Common myeloid progenitor, CD34-positive (primary cell): ENCODE results near the gene CDK14.

ENCODE experiments used
- CTCF ChIA-PET: fragments of 350-600 bp; sonication (Branson Sonifier 250); formaldehyde crosslinking; loops from one replicate; lab custom pipeline; 2021; ENCODE audit warnings: antibody characterized with exemption; lab: Charles Lee
- POLR2A ChIA-PET: fragments of 350-600 bp; sonication (Branson Sonifier 250); formaldehyde crosslinking; loops from one replicate; lab custom pipeline; 2021; ENCODE audit warnings: antibody characterized with exemption; lab: Charles Lee
- DNase-seq, 3 donors: peaks; one replicate each; pipeline versions ENCODE4 v3.0.0 to v3.0.0-alpha.2; 2013
- H3K27ac ChIP-seq, 2 experiments: 1 replicate in 1 of 2; 2 replicates in 1 of 2; pipeline ENCODE4 v1.7.0; 2013; ENCODE audit warnings: inconsistent platforms in 2 of 2, low read length in 2 of 2, mild to moderate bottlenecking in 2 of 2, low read depth in 1 of 2, moderate library complexity in 1 of 2; ENCODE audit not compliant: severe bottlenecking in 2 of 2, insufficient read depth in 1 of 2, poor library complexity in 1 of 2
- H3K27me3 ChIP-seq, 5 experiments: replicated peaks in 2 of 5; 1 replicate in 3 of 5; 2 replicates in 2 of 5; pipeline versions ENCODE4 v1.6.1 to v1.7.0; 2013; ENCODE audit warnings: low read length in 4 of 5, mild to moderate bottlenecking in 2 of 5, moderate library complexity in 2 of 5, inconsistent platforms in 1 of 5; ENCODE audit not compliant: insufficient read depth in 5 of 5, control insufficient read depth in 4 of 5
- H3K36me3 ChIP-seq, 4 experiments: 1 replicate in 2 of 4; 2 replicates in 2 of 4; pipeline versions ENCODE4 v1.6.1 to v1.7.0; 2013; ENCODE audit warnings: low read length in 3 of 4, control low read depth in 1 of 4, mild to moderate bottlenecking in 1 of 4; ENCODE audit not compliant: control insufficient read depth in 4 of 4, insufficient read depth in 4 of 4
- H3K4me1 ChIP-seq, 4 experiments: 1 replicate in 3 of 4; 2 replicates in 1 of 4; pipeline versions ENCODE4 v1.6.1 to v1.7.1; 2013; ENCODE audit warnings: low read length in 3 of 4, mild to moderate bottlenecking in 3 of 4, control low read depth in 1 of 4, inconsistent platforms in 1 of 4, moderate library complexity in 1 of 4; ENCODE audit not compliant: control insufficient read depth in 4 of 4, insufficient read depth in 4 of 4; ENCODE audit errors: control extremely low read depth in 1 of 4
- H3K4me3 ChIP-seq, 7 experiments: 1 replicate in 4 of 7; 2 replicates in 3 of 7; pipeline versions ENCODE4 v1.5.1 to v1.7.0; 2013; ENCODE audit warnings: mild to moderate bottlenecking in 7 of 7, low read length in 6 of 7, moderate library complexity in 6 of 7, inconsistent platforms in 2 of 7, low read depth in 2 of 7, control low read depth in 1 of 7; ENCODE audit not compliant: insufficient read depth in 4 of 7, control insufficient read depth in 1 of 7; ENCODE audit errors: extremely low read depth in 1 of 7
- H3K9me3 ChIP-seq, 5 experiments: 1 replicate in 4 of 5; 2 replicates in 1 of 5; pipeline versions ENCODE4 v1.6.1 to v1.7.1; 2013; ENCODE audit warnings: low read length in 4 of 5, mild to moderate bottlenecking in 2 of 5, inconsistent platforms in 1 of 5, low read depth in 1 of 5, moderate library complexity in 1 of 5; ENCODE audit not compliant: control insufficient read depth in 4 of 5, insufficient read depth in 2 of 5; ENCODE audit errors: control extremely low read depth in 1 of 5
- WGBS: methylation state at CpG from one replicate; pipeline ENCODE4 v1.1.5; 2013; ENCODE audit not compliant: insufficient coverage; 5-methylcytosine and 5-hydroxymethylcytosine counted together

The CDK14 gene

DNA sequence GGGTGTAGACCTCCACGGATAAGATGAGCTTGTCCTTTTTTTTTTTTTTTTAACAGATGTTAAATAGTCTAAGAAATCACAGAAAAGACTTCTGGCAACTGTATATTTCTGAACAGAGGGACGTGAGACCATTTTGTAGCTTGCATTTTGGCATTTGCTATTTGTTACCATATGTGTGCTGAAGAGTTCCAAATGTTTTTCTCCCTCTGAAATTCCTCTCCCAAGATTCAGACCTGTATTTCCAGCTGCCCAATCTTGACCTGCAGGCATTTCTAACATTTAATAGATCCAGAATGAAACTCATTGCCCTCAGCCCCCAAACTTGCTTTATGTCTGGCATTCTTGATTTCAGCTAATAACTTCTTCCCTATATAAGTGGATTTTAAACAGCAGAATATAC is 445.0 kb downstream of the CDK14 start:
- no CpG with 5 or more reads among the region's 2 CpGs for WGBS
- Histone ChIP-seq H3K4me3 (no peak overlapping the region), H3K36me3 (no peaks in the 10 kb centered on the region), H3K9me3 (no peaks in the 10 kb centered on the region), H3K27me3 (peaks cover 0 to 1% (median 0%) of the 10 kb centered on the region in 5 experiments), H3K27ac (no peak overlapping the region), H3K4me1 (no peaks in the 10 kb centered on the region)
- no peak for DNase-seq
- CTCF ChIA-PET: interaction anchor here (0.6 kb wide), 2 partner anchors 264 to 397 kb away, joined by 3 read pairs; no protein-coding TSS in a partner anchor
- POLR2A ChIA-PET: no interaction called here

DNA sequence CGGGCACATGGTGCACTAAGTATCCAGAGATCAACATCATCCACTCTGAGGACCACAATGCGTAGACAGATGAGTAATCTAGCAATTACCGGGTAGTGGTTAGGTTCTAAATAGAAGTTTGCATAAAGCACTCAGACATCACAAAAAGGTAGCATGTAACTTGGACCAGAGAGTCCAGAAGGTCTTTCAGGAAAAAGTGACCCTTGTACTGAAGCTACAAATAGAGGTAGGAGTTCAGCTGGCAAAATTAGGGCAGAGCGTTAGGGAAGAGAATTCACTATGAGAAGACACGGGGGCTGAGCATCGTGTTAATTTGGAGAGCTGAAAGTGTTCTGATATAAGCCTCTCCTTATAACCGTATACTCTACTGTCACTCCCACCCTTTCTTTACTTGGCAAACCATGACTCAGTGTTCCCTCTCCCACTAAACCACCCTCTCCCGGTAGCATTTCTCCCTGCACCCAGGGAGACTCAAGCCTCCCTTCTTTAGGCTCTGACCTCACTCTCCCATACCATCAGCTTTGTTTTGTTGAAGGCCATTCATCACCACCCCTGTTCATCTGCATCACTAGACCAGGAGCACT is 445.9 kb downstream of the CDK14 start:
- H3K4me1 ChIP-seq: no peaks in the 10 kb centered on the region
- H3K4me3 ChIP-seq: no peak overlapping the region
- POLR2A ChIA-PET: no interaction called here
- H3K9me3 ChIP-seq: no peaks in the 10 kb centered on the region
- CTCF ChIA-PET: no interaction called here
- no peaks in the 10 kb centered on the region for H3K36me3 ChIP-seq
- WGBS: 100% methylated on average over 8 of the region's 8 CpGs
- DNase-seq: no peak
- no peak overlapping the region for H3K27ac ChIP-seq
- peaks cover 0 to 1% (median 0%) of the 10 kb centered on the region in 5 experiments for H3K27me3 ChIP-seq

DNA sequence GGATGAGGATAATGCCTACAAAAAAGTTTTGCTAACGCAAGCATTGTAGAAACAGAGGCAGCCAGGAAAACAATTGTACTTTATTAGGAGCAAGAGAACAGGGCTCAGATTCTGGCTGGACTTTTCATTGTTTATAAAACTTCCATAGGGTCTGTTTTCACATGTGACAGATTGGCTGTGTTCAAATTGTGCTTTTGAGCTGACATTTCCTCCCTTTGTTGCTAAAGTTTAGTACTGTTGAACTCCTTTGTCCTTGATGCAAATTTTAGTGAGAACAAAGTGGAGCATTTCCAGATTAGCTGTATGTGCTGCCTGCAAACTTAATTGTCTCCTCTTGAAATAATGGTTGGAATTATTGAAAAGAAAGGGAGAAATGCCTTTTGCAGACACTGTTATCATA is 447.1 kb downstream of the CDK14 start:
- no peak for DNase-seq
- no peaks in the 10 kb centered on the region for H3K9me3 ChIP-seq
- ChIA-PET POLR2A (no interaction called here), CTCF (no interaction called here)
- no peaks in the 10 kb centered on the region for H3K4me1 ChIP-seq
- 86% methylated on average over 1 of the region's 1 CpG for WGBS
- no peak overlapping the region for H3K4me3 ChIP-seq
- peaks cover 0 to 4% (median 0%) of the 10 kb centered on the region in 5 experiments for H3K27me3 ChIP-seq
- no peaks in the 10 kb centered on the region for H3K36me3 ChIP-seq
- no peak overlapping the region for H3K27ac ChIP-seq

DNA sequence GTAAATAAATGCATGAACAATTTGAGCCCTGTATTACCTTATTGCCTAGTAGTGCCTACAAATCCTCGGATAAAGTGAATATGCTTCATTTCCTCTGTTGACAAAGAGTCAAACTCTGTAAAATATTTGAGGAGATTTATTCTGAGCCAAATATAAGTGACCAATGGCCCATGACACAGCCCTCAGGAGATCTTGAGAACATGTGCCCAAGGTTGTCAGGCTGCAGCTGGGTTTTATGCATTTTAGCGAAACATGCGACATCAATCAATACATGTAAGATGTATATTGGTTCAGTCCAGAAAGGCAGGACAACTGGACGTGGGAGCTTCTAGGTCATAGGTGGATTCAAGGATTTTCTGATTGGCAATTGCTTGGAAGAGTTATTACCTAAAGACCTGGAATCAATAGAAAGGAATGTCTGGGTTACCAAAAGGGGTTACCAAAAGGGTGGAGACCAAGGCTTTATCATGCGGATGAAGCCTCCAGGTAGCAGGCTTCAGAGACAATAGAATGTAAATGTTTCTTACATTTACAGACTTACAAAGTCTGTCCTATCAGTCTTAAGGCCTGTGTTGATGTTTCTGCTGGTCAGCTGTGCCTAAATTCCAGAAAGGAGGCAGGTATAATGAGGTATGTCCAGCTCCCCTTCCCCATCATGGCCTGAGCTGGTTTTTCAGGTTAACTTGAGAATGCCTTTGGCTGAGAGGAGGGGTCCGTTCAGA is 448.0 kb downstream of the CDK14 start:
- ChIA-PET POLR2A (no interaction called here), CTCF (interaction anchor here (1.5 kb wide), 1 partner anchor 11 kb away, joined by 4 read pairs; no protein-coding TSS in a partner anchor)
- no peak for DNase-seq
- Histone ChIP-seq H3K9me3 (no peaks in the 10 kb centered on the region), H3K27me3 (peaks cover 0 to 4% (median 0%) of the 10 kb centered on the region in 5 experiments), H3K36me3 (no peaks in the 10 kb centered on the region), H3K27ac (no peak overlapping the region), H3K4me1 (no peaks in the 10 kb centered on the region), H3K4me3 (no peak overlapping the region)
- 98% methylated on average over 5 of the region's 6 CpGs for WGBS

DNA sequence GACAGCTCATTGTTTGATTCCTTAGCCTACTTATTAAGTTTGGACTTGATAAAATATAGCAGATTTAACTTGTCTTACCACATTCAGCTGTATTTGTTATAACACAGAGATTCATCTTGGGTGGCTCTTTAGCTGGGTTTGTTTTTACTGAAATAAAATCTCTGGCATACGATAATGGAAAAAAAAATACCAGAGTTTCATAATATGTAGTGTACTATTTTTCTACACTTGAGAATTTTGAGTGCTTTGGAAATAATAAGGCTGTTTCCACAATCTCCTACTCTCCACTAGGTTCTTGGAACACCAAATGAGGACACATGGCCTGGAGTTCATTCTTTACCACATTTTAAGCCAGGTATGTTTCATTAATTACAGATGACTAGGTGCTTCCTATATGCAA is 449.5 kb downstream of the CDK14 start:
- CTCF ChIA-PET: no interaction called here
- Histone ChIP-seq H3K4me1 (no peaks in the 10 kb centered on the region), H3K4me3 (no peak overlapping the region), H3K27me3 (peaks cover 0 to 3% (median 0%) of the 10 kb centered on the region in 5 experiments), H3K9me3 (no peaks in the 10 kb centered on the region), H3K27ac (no peak overlapping the region), H3K36me3 (no peaks in the 10 kb centered on the region)
- POLR2A ChIA-PET: no interaction called here
- DNase-seq: no peak
- WGBS: no CpG with 5 or more reads among the region's 1 CpG

DNA sequence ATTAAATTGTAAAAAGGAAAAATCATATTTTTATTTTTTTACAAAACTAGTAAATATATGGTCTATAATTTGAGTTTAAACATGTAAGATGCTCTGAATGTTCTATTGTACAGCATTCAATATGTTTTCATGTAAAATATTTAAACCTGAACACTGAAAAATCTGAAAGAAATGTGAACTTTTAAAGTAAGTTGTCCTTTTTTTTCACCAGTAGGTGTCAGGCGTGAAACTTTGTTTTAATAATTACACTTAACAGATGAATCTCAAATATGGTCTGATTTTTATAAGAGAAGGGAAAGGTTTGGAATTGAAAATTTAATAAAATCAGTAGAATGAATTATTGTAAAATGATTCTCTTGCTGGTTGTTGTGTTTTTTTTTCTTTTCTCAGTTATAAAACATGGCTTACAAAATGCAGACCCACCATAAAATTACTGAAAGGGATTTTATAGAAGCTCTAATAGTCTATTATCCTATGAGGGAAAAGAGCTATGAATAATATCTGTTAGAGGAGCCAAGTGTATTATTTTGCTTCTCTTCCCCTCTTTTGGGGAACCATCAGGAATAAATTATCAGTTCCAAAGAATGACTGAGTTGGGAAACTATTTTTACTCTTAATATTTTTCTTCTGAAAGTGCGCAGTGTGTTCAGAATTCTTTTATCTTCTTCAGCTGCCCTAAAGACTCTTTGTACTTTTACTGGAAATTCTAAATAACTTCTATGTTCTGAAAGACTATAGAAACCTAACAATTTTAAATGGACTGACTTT is 450.4 kb downstream of the CDK14 start:
- no peak overlapping the region for H3K27ac ChIP-seq
- H3K36me3 ChIP-seq: no peaks in the 10 kb centered on the region
- ChIA-PET POLR2A (no interaction called here), CTCF (no interaction called here)
- WGBS: no CpG with 5 or more reads among the region's 2 CpGs
- no peaks in the 10 kb centered on the region for H3K4me1 ChIP-seq
- H3K27me3 ChIP-seq: peaks cover 0 to 4% (median 0%) of the 10 kb centered on the region in 5 experiments
- H3K9me3 ChIP-seq: no peaks in the 10 kb centered on the region
- peak in 2 of 3 donors; percentile 4 to 13 for DNase-seq
- no peak overlapping the region for H3K4me3 ChIP-seq

DNA sequence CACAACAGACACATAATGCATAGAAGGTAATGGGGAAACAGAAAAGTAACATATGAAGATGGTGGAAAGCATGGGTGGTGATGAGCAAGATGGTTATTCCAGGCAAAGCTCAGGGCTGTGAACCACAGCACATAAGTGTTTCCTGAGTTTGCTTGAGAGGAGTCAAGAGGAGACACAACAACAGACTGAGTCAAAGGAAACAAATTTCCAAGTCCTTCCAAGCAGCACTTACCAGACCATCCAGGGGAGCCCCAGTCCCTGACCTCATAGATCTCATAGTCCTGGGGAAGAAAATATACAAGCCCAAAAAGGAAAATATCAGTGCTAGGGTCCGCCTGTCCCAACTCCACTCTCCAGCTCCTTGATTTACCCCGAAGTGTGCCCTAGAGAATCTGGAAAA is 451.5 kb downstream of the CDK14 start:
- H3K36me3 ChIP-seq: no peaks in the 10 kb centered on the region
- no peaks in the 10 kb centered on the region for H3K4me1 ChIP-seq
- H3K27me3 ChIP-seq: peaks cover 0 to 5% (median 0%) of the 10 kb centered on the region in 5 experiments
- DNase-seq: no peak
- no peaks in the 10 kb centered on the region for H3K9me3 ChIP-seq
- no CpG with 5 or more reads among the region's 2 CpGs for WGBS
- ChIA-PET CTCF (no interaction called here), POLR2A (no interaction called here)
- H3K27ac ChIP-seq: no peak overlapping the region
- no peak overlapping the region for H3K4me3 ChIP-seq
